Retina (tissue), 1 donor: ENCODE results near the gene NPAS3.

ENCODE experiments used
- DNase-seq: peaks from one replicate; pipeline ENCODE4 v3.0.0-alpha.2; 2016

Gene NPAS3

GRCh38 chr14:33529787-33530757, 591.4 kb downstream of the NPAS3 start:
- DNase-seq = no peak

DNA sequence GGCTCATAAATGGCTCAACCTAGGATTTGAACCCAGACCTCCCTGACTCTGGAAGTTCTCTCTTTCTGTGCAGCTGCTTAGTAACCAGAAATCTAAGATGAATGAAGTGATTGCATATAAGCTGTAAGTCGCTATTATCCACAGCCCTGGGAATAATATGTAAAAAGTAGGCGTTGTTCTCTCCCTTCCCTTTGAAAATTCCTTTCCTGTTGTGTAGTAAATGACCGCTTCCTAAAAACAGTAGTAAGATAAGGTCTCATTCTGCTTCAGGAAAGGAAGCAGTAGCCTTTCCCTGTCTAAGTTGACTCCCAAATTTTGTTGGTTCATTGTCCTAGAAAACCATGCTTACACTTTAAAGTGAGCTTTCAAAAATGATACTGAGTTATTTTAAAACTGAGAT, 593.9 kb downstream of the NPAS3 start:
- no peak for DNase-seq

DNA sequence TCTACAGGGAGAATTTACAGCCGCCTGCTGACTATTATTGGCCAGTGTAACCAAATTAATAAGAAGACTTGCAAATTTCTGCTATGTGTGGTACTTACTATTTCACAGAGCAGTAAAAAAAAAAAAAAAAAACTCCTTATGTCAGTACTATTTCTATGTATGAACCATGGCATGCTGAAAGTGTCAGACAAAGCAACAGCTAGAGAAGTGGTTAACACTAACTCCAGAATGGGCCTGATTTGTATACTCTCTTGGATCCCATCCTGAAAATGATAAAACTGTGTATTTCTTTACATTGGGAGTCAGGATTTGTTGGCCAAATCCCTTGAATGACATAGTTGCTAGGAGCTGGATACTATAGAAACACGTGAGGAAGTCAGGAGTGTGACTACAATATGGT, 595.4 kb downstream of the NPAS3 start:
- no peak for DNase-seq

GRCh38 chr14:33534632-33535031, 596.0 kb downstream of the NPAS3 start:
- DNase-seq = no peak

DNA sequence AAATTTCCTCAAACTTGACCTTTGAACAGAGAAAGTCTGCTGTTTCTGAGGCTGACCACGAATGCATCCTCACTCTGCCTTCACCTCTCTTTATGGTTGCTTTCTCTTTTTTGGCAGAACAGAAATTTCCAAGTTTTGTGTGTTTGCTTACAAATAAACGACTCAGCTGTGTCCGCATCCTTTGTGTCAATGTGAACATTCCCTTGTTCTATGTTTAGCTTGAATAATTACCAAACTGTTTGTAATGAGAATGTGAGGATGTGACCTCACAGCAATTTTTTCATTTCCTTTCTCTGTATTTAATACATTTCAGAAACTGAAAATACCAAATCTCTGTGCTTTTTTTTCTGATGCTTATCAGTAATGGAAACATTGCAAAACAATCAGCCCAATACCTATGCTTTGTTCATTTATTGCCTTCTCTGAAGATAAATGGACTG, 601.3 kb downstream of the NPAS3 start:
- no peak for DNase-seq

DNA sequence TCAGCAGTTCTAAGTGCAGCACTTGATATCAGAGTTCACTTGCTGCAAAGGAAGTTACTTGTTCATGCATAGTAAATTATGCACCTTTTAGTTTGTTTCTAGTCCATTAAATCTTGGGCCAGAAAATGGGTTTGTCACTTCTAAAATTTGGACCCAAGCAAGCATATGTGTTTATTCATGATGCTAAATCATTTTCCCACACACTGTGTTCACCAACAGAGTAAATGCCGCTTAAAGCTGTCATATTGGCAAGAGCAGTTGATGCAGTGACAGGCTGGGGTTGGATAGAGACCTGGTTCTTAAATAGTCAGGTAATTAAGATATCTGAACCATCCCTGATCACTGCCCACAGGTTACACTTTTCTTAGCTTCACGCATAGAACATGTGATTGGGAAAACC, 602.5 kb downstream of the NPAS3 start:
- no peak for DNase-seq

DNA sequence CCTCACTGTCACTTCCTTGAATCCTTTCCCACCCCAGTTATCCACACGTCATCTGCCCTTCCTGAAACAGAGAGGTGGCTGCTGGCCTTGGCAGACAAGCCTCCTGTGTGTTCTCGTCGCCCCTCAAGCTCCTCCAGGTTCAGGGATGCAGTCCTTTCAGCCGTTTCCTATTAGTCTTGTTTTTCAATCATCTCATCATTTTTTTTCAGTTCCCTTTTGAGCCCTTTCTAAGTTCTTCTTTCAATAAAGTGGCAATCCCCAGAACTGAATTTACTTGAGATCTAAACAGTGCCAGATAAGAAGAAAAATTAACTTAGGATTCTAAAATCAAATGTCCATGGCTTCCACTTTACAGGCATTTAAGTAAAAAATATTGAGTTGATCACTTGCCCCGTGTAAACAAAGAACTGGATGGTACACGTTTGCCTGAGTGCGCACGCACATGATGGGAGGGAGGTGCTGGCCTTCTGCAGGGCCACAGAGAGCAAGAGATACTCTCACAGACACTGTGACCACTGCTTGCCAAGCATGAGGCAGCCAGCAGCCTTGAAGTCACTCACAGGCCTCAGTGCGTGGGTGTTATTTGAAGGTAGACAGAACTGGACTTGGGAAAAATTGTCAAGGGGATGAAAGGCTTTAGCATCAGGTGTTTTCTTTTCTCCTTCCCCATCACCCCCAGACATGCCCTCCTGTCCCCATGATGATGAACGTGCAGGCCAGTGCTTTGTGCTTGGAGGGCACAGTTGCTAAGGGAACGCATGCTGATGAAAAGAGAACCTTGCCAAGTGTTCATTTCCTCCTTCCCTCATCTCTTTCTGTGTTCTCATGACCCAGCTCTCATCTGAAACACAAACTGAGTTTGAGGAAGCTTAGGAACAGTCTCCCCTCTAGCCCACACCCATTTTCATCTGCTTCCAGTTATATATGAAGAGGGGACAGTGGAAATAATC, 603.9 kb downstream of the NPAS3 start:
- DNase-seq = no peak

DNA sequence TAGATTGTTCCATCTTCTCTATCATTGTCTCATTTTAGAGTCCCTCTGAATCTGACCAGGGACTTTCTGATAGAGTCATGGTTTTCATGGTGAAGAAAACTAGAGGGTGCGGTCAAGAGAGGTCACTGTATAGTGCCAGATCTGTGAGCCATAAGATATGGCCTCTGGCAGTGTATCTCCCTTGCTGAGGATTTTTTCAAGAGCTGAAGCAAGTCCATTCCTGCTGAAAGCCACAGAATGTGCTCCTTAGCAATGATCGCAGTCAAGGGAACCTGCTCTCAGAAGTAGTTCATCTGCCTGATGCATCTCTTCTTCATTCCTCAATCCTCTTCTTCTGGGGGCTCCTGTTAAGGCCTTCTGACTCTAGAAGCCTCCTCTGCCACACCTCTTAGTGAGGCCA, 607.0 kb downstream of the NPAS3 start:
- no peak for DNase-seq

GRCh38 chr14:33548606-33549005, 609.9 kb downstream of the NPAS3 start:
- DNase-seq = no peak

- no peak for DNase-seq
Observed at GRCh38 chr14:33551963-33552362, 613.3 kb downstream of the NPAS3 start.

GRCh38 chr14:33553706-33554278, 615.1 kb downstream of the NPAS3 start:
- DNase-seq = no peak

GRCh38 chr14:33554988-33555387, 616.3 kb downstream of the NPAS3 start:
- no peak for DNase-seq

DNA sequence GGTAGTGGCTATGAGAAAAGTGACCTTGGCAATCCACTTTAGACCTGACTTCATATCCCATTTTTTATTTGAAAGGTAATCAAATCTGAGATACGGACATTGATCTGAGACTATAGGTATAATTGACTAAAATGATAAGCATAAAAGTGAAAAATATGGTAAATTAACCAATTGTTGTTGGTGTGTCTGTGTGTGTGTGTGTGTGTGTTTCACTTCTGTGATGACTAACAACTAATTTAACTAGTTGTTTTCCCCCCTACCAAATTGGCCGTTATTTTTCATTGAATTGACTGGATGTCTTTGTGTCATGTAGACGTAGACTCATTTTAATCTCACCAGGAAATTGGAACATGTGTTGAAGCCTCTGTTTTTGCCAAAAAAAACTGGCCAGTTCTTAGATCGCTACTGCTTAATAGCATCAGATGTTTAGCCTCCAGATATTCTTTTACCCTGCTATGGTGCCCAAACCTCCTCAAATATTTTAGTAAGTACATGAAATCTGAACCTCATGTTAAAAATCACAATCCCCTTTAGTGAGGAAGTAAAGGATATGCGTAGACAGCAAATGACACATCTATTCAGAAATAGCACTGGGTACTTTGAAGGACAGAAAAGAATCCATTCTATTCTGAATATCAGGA, 617.2 kb downstream of the NPAS3 start:
- DNase-seq = no peak

GRCh38 chr14:33556382-33557121, 617.9 kb downstream of the NPAS3 start:
- no peak for DNase-seq

GRCh38 chr14:33560718-33561431, 622.2 kb downstream of the NPAS3 start:
- no peak for DNase-seq

GRCh38 chr14:33561488-33562175, 623.0 kb downstream of the NPAS3 start:
- no peak for DNase-seq

DNA sequence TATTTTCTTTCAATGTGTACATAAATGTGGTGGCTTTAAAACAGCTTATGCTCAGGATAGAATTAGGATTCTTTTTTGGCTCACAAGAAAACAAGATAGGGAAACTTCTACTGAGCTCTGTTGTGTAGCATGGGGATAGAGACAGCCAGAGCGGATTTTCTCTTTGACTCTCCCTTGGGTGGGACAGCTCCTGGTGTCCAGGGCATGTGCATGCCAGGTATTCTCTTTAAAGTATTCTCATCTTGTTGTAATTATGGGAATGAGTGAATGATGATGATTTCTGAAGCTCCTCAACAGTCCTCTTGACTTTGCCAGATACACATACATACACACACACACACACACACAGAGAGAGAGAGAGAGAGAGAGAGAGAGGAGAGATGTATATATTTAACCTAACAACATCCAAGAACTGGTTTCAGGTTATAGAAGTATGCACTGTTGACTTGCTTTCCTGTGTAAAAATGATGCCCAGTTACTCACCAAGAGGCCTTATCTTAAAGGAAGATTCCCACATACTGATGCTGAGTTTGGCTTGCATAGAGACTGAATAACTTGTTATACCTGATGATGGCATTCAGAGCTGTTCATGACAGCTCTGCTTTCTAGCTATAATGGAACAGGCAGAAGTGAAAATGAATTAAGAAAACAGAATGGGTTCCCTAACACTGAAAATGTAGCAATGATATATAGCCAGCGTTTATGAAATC, 624.7 kb downstream of the NPAS3 start:
- no peak for DNase-seq

DNA sequence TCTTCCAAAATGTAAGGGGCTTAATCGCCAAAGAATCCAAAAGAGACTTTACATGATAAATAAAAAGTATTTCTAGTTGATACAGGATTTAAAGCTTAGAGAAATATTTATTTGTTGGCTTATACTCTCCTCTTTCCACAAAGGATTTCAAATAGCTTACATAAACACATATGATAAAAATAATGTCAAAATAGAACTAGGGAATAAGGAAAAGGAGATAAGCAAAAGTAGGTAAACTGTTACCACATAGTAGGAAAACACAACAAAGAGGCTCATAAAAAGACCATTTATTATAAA, 625.2 kb downstream of the NPAS3 start:
- DNase-seq = no peak

DNA sequence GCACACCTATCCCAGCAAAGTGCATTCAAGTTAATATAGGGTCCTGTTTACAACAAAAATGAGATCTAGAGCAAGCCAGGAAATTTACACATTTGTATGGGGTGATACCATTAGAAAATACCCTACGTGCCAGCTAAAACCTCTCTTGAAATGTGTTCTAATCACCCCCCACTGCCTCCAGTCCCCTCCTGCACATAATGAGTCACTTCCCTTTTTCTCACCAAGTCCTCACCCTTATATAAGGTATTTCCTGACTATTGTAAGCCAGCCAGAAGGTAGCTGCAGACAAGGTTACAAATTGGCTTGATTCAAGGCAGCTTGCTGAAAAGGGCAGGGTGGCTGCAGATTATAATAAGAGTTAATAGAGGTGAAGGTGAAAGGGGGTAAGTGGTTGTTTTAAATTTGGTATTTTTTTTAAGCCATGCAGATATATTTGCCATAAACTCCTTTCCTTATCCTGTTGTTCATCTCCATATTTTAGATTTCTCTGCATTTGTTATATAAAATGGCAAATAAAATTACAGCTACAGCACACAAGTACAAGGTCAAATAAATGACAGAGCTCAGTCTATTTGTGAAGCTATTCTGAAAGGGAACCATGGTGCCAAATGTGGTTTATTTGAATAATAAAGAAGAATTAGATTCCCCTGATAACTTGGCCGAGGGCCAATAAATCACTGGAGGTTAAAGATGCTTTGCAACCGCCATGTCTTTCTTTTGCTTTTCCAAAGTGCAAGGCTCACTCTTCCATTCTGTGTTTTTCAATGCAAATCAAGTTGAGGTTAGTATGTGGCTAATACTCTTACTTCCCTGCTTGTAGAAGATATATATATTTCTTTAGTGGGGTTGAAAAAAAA, 626.3 kb downstream of the NPAS3 start:
- no peak for DNase-seq
